ENCODE data around the gene LCE1D.

Gene LCE1D

GRCh38 chr1:152817309-152817708 lies 20.8 kb downstream of the LCE1D start:
- no peak for DNase-seq

GRCh38 chr1:152823294-152823693 lies 26.8 kb downstream of the LCE1D start:
- no peak for DNase-seq

GRCh38 chr1:152824964-152825363 lies 28.4 kb downstream of the LCE1D start:
- no peak for DNase-seq

- DNase-seq, result no peak
These were observed 30.7 kb downstream of the LCE1D start, which contains the start of gene LCE1A for GRCh38 chr1:152827173-152827572. LCE1A (plus strand) TSS chr1:152827473; CDS start chr1:152827473, 0 bp downstream.

- no peak for DNase-seq
These were observed 40.3 kb downstream of the LCE1D start for GRCh38 chr1:152836870-152837269.

- no peak for DNase-seq
These were observed 46.0 kb downstream of the LCE1D start, which contains the start of gene LCE6A for GRCh38 chr1:152842556-152842955. LCE6A (plus strand) TSS chr1:152842856; CDS start chr1:152843521, 665 bp downstream.
